B cell (primary cell): ENCODE results near the gene TMEM141. TPM values are rescaled to one million over a fixed set of nuclear protein-coding genes. Genes with fewer than 3 reads are reported as not detected.
"Not testable (repeated sequence)": the region's sequence is repeated elsewhere in the genome, so short reads cannot be mapped to it uniquely, and the experiment has no call there.

Experiments used
- ATAC-seq: fragments of 200-7000 bp; cut with Tn5 transposase; one replicate; pipeline ENCODE4 v1.10.0; 2021; ENCODE audit warnings: low read depth, mild to moderate bottlenecking, moderate number of reproducible peaks, moderate library complexity
- CTCF ChIA-PET: fragments of 350-600 bp; sonication (Branson Sonifier 250); formaldehyde crosslinking; loops from one replicate; lab custom pipeline; 2021; ENCODE audit warnings: antibody characterized with exemption, inconsistent platforms; lab: Charles Lee
- POLR2A ChIA-PET: fragments of 350-600 bp; sonication (Branson Sonifier 250); formaldehyde crosslinking; loops from one replicate; lab custom pipeline; 2021; ENCODE audit warnings: antibody characterized with exemption; lab: Charles Lee
- DNase-seq: peaks from one replicate; pipeline ENCODE4 v3.0.0; 2013
- H2AFZ ChIP-seq: 2 replicates; pipeline ENCODE4 v1.6.1; 2012; ENCODE audit warnings: mild to moderate bottlenecking, low read depth, low read length; ENCODE audit not compliant: insufficient read depth, poor library complexity, severe bottlenecking
- H3K27ac ChIP-seq, 2 donors: 1 replicate in 1 of 2; 2 replicates in 1 of 2; pipeline ENCODE4 v1.5.1; 2012 to 2013; ENCODE audit warnings: low read length in 2 of 2, mild to moderate bottlenecking in 2 of 2, moderate library complexity in 1 of 2
- H3K27me3 ChIP-seq, 4 experiments: fragments of 200-600 bp in 1 of 4; sonication (generic) in 1 of 4; replicated peaks in 1 of 4; 1 replicate in 2 of 4; 2 replicates in 2 of 4; pipeline versions ENCODE4 v1.6.1 to v1.7.0; 2013 to 2016; ENCODE audit warnings: low read length in 3 of 4, mild to moderate bottlenecking in 2 of 4, mixed read lengths in 1 of 4, moderate library complexity in 1 of 4; ENCODE audit not compliant: insufficient read depth in 4 of 4, control insufficient read depth in 3 of 4; ENCODE audit errors: control extremely low read depth in 1 of 4
- H3K36me3 ChIP-seq, 2 experiments: replicated peaks in 1 of 2; 1 replicate in 1 of 2; 2 replicates in 1 of 2; pipeline versions ENCODE4 v1.6.1 to v1.7.1; 2013; ENCODE audit warnings: low read length in 1 of 2; ENCODE audit not compliant: insufficient read depth in 2 of 2, control insufficient read depth in 1 of 2; ENCODE audit errors: control extremely low read depth in 1 of 2, extremely low read depth in 1 of 2
- H3K4me1 ChIP-seq, 2 donors: fragments of 200-600 bp in 1 of 2; sonication (generic) in 1 of 2; 1 replicate in 1 of 2; 2 replicates in 1 of 2; pipeline versions ENCODE4 v1.5.1 to v1.6.1; 2013 to 2017; ENCODE audit warnings: low read length in 2 of 2; ENCODE audit not compliant: control insufficient read depth in 2 of 2, insufficient read depth in 2 of 2
- H3K4me2 ChIP-seq: replicated peaks from 2 replicates; pipeline ENCODE3; 2012; ENCODE audit warnings: mild to moderate bottlenecking, low read depth, low read length; ENCODE audit not compliant: poor library complexity, severe bottlenecking
- H3K4me3 ChIP-seq, 5 experiments: fragments of 200-600 bp in 1 of 5; sonication (generic) in 1 of 5; 1 replicate in 3 of 5; 2 replicates in 2 of 5; pipeline versions ENCODE4 v1.5.1 to v1.7.0; 2011 to 2016; ENCODE audit warnings: low read length in 4 of 5, mild to moderate bottlenecking in 4 of 5, low read depth in 2 of 5, control low read depth in 1 of 5, moderate library complexity in 1 of 5; ENCODE audit not compliant: insufficient read depth in 1 of 5; ENCODE audit errors: control extremely low read depth in 1 of 5, extremely low read depth in 1 of 5
- H3K79me2 ChIP-seq: fragments of 200-600 bp; sonication (generic); one replicate; pipeline ENCODE4 v1.6.0; 2016; ENCODE audit warnings: low read length; ENCODE audit not compliant: control insufficient read depth, insufficient read depth
- H3K9ac ChIP-seq: fragments of 200-600 bp; sonication (generic); 2 replicates; pipeline ENCODE4 v1.6.1; 2017; ENCODE audit warnings: mild to moderate bottlenecking, low read length, moderate library complexity
- H3K9me3 ChIP-seq, 3 donors: one replicate each; pipeline versions ENCODE4 v1.6.1 to v1.7.1; 2013; ENCODE audit warnings: low read length in 2 of 3; ENCODE audit not compliant: control insufficient read depth in 2 of 3, insufficient read depth in 1 of 3; ENCODE audit errors: control extremely low read depth in 1 of 3
- H4K20me1 ChIP-seq: 2 replicates; pipeline ENCODE4 v1.6.0; 2012; ENCODE audit warnings: mild to moderate bottlenecking, low read length; ENCODE audit not compliant: insufficient read depth, control insufficient read depth, poor library complexity, severe bottlenecking
- H3K27ac Mint-ChIP-seq: one replicate; pipeline ENCODE4 v1.8.0; 2021; ENCODE audit warnings: mixed read lengths
- H3K27me3 Mint-ChIP-seq: one replicate; pipeline ENCODE4 v1.8.0; 2021; ENCODE audit warnings: mixed read lengths
- H3K4me1 Mint-ChIP-seq: one replicate; pipeline ENCODE4 v1.8.0; 2021; ENCODE audit warnings: mixed read lengths
- H3K4me3 Mint-ChIP-seq: one replicate; pipeline ENCODE4 v1.8.0; 2021; ENCODE audit warnings: mixed read lengths
- H3K9me3 Mint-ChIP-seq: one replicate; pipeline ENCODE4 v1.8.0; 2022; ENCODE audit warnings: mixed read lengths; ENCODE audit not compliant: insufficient read depth
- EZH2 ChIP-seq: IDR thresholded peaks from 2 replicates; pipeline ENCODE4 v1.6.1; 2012; ENCODE audit warnings: borderline replicate concordance, low read depth, mild to moderate bottlenecking, moderate library complexity, low read length; ENCODE audit not compliant: insufficient read depth, poor library complexity, severe bottlenecking
- WGBS: methylation state at CpG from one replicate; pipeline ENCODE4 v1.1.5; 2013; ENCODE audit warnings: missing lambda C conversion rate; ENCODE audit not compliant: insufficient coverage; 5-methylcytosine and 5-hydroxymethylcytosine counted together
- intact Hi-C: fragments of 100-400 bp; cut with micrococcal nuclease; formaldehyde crosslinking; loops from one replicate; pipeline ENCODE4 v1.10.0; 2022
- polyA plus RNA-seq: library from polyadenylated mRNA; depleted of rRNA; stranded (reverse); fragments of >200 nt; gene quantifications from 2 replicates; pipeline ENCODE4 v1.2.3, GENCODE V29; 2012
- total RNA-seq, 2 donors: library from RNA; stranded (reverse); fragments of 120-200 nt in 1 of 2; gene quantifications; 1 replicate in 1 of 2; 2 replicates in 1 of 2; pipeline versions ENCODE4 v1.2.3 to v1.2.4, GENCODE V29; 2013 to 2022
- TF ChIP-seq, protein P1 (sequence below): fragments of 200-600 bp; IDR thresholded peaks from one replicate; pipeline ENCODE4 v1.8.0; 2022; ENCODE audit warnings: antibody characterized with exemption, mild to moderate bottlenecking

The TMEM141 gene
- total and polyA plus RNA-seq, 2 donors (not counting 1 experiment from before 2014, with no cell fraction given): 35.7 to 60.8 TPM

DNA sequence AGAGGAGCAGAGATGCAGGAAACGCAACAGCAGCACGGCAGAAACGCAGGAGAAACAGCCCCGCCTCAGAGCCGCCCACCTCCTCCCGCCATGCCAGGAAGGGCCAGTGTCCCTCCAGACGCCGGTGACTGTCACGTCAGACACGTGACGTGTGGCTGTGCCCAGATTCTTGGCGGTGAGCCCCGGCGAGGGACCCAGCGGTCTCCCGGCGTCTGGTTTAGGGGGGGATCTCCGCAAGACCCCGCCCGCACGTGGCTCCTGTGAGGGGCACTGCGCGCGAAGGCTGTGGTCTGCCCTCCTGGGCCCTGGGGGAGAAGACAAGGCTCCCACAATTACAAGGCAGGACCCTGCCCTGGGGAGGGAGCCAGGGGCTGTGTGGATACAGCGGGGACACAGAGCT is 30.7 kb upstream of the TMEM141 start:
- Mint-ChIP-seq H3K4me1 (peaks cover 52% of the 10 kb centered on the region), H3K27me3 (no peaks in the 10 kb centered on the region), H3K9me3 (no peaks in the 10 kb centered on the region), H3K4me3 (peak overlapping the region; percentile 71), H3K27ac (peak overlapping the region; percentile 88)
- ATAC-seq: no peak
- Histone ChIP-seq H3K27ac (no peak overlapping the region), H3K9ac (no peak overlapping the region), H3K4me1 (peaks cover 42 to 76% of the 10 kb centered on the region in 2 donors), H3K36me3 (no peaks in the 10 kb centered on the region), H3K79me2 (peaks cover 3% of the 10 kb centered on the region), H3K4me3 (no peak overlapping the region), H3K4me2 (peak overlapping the region; percentile 50), H2AFZ (no peak overlapping the region), H3K27me3 (peaks cover 0 to 3% (median 0%) of the 10 kb centered on the region in 4 experiments), H3K9me3 (peaks cover 0 to 29% (median 3%) of the 10 kb centered on the region in 3 donors), H4K20me1 (no peaks in the 10 kb centered on the region)
- DNase-seq: no peak
- ChIA-PET CTCF (interaction anchor here (0.9 to 4.9 kb wide), 6 partner anchors 9 to 272 kb away, joined by 3 to 102 read pairs (median 6); partner anchors contain the start of gene FUT7), POLR2A (interaction anchor here (0.6 to 6.1 kb wide), 4 partner anchors 11 to 523 kb away, joined by 3 to 83 read pairs (median 22); partner anchors contain the start of gene LCN6)
- intact Hi-C loops: no loop called here
- no peak for TF ChIP-seq EZH2
- TF ChIP-seq, protein P1, sequence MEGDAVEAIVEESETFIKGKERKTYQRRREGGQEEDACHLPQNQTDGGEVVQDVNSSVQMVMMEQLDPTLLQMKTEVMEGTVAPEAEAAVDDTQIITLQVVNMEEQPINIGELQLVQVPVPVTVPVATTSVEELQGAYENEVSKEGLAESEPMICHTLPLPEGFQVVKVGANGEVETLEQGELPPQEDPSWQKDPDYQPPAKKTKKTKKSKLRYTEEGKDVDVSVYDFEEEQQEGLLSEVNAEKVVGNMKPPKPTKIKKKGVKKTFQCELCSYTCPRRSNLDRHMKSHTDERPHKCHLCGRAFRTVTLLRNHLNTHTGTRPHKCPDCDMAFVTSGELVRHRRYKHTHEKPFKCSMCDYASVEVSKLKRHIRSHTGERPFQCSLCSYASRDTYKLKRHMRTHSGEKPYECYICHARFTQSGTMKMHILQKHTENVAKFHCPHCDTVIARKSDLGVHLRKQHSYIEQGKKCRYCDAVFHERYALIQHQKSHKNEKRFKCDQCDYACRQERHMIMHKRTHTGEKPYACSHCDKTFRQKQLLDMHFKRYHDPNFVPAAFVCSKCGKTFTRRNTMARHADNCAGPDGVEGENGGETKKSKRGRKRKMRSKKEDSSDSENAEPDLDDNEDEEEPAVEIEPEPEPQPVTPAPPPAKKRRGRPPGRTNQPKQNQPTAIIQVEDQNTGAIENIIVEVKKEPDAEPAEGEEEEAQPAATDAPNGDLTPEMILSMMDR: no peak
- WGBS: 86% methylated on average over 25 of the region's 25 CpGs

DNA sequence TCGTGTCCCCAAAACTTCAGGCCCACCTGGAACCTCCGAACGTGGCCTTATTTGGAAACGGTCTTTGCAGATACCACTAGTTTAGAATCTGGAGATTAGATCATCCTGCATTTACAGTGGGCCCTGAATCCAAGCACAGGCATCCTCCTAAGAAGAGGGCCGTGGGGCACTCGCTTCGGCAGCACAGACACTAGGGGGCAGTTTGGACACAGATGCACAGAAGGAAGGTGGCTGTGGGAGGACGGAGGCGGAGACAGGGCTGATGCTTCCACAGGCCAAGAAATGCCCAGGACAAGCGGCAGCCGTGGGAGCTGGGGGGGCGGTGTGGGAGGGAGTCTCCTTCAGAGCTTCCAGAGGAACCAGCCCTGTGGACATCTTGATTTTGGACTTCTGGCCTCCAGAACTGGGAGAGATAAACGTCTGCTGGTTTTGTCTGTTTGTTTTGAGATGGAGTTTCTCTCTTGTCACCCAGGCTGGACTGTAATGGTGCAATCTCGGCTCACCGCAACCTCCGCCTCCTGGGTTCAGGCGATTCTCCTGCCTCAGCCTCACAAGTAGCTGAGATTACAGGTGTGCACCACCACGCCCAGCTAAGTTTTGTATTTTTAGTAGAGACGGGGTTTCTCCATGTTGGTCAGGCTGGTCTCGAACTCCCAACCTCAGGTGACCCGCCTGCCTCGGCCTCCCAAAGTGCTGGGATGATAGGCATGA is 30.2 kb upstream of the TMEM141 start:
- POLR2A ChIA-PET: interaction anchor here (0.6 to 6.1 kb wide), 5 partner anchors 11 to 998 kb away, joined by 3 to 83 read pairs (median 4); partner anchors contain the start of gene LCN6
- H3K27me3 ChIP-seq, H3K9ac ChIP-seq, H3K27ac ChIP-seq, intact Hi-C loops, ATAC-seq, H4K20me1 ChIP-seq, H3K9me3 Mint-ChIP-seq, H3K27me3 Mint-ChIP-seq, H2AFZ ChIP-seq, H3K36me3 ChIP-seq, H3K4me3 ChIP-seq, H3K79me2 ChIP-seq: not testable (repeated sequence)
- Histone ChIP-seq H3K9me3 (peaks cover 0 to 23% (median 3%) of the 10 kb centered on the region in 3 donors), H3K4me2 (peak overlapping the region; percentile 50), H3K4me1 (peaks cover 43 to 80% of the 10 kb centered on the region in 2 donors)
- Mint-ChIP-seq H3K27ac (peak overlapping the region; percentile 88), H3K4me1 (peaks cover 55% of the 10 kb centered on the region), H3K4me3 (peak overlapping the region; percentile 71)
- DNase-seq: peak; percentile 61
- TF ChIP-seq, protein P1: peak; percentile 55
- CTCF ChIA-PET: interaction anchor here (0.7 to 4.9 kb wide), 7 partner anchors 8 to 303 kb away, joined by 3 to 102 read pairs (median 5); partner anchors contain the start of gene FUT7
- 62% methylated on average over 18 of the region's 22 CpGs for WGBS
